Coronary artery (tissue), 2 donors: ENCODE measurements around the gene PACSIN2.

Experiments used
- DNase-seq: peaks from one replicate; pipeline ENCODE4 v3.0.0-alpha.2; 2017; ENCODE audit warnings: low spot score
- H3K27ac ChIP-seq, 2 donors: fragments of 200-600 bp; sonication (generic); one replicate each; pipeline ENCODE4 v1.5.1; 2016 to 2019
- H3K4me3 ChIP-seq: fragments of 200-600 bp; sonication (generic); 2 replicates; pipeline ENCODE4 v1.5.1; 2016; ENCODE audit warnings: mild to moderate bottlenecking, moderate library complexity
- CTCF ChIP-seq: fragments of 200-600 bp; sonication (generic); IDR thresholded peaks from one replicate; pipeline ENCODE4 v1.5.1; 2019; ENCODE audit warnings: antibody characterized with exemption

The PACSIN2 gene

GRCh38 chr22:43014869-43015676 is at the start of gene PACSIN2:
TSS of gene PACSIN2 (minus strand) at chr22:43015149. CDS start at chr22:42912080, 103,069 bp downstream.
- DNase-seq: peak; percentile 99
- Histone ChIP-seq H3K27ac (peak within 1 kb of the TSS; percentile 21 to 93), H3K4me3 (peak within 1 kb of the TSS; percentile 86)
- no peak for TF ChIP-seq CTCF

GRCh38 chr22:43060183-43060582 is 45.2 kb upstream of the PACSIN2 start:
- DNase-seq: no peak
- TF ChIP-seq CTCF: no peak
- no peak overlapping the region for H3K4me3 ChIP-seq
- no peak overlapping the region for H3K27ac ChIP-seq

- H3K4me3 ChIP-seq: no peak overlapping the region
- no peak for DNase-seq
- no peak for TF ChIP-seq CTCF
Observed at GRCh38 chr22:43057641-43058040, 42.7 kb upstream of the PACSIN2 start.

GRCh38 chr22:43053176-43053575 is 38.2 kb upstream of the PACSIN2 start:
- Histone ChIP-seq H3K4me3 (no peak overlapping the region), H3K27ac (no peak overlapping the region)
- no peak for DNase-seq
- TF ChIP-seq CTCF: no peak

More at GRCh38 chr22:43057641-43058040, 42.7 kb upstream of the PACSIN2 start:
- H3K27ac ChIP-seq: no peak overlapping the region

GRCh38 chr22:43050995-43051394 is 36.0 kb upstream of the PACSIN2 start:
- TF ChIP-seq CTCF: no peak
- no peak for DNase-seq
- no peak overlapping the region for H3K27ac ChIP-seq
- H3K4me3 ChIP-seq: no peak overlapping the region

GRCh38 chr22:43047605-43048004 is 32.7 kb upstream of the PACSIN2 start:
- no peak overlapping the region for H3K4me3 ChIP-seq
- no peak overlapping the region for H3K27ac ChIP-seq
- no peak for TF ChIP-seq CTCF
- no peak for DNase-seq

GRCh38 chr22:43044290-43044712 is 29.4 kb upstream of the PACSIN2 start:
- no peak for TF ChIP-seq CTCF
- no peak overlapping the region for H3K27ac ChIP-seq
- DNase-seq: no peak
- no peak overlapping the region for H3K4me3 ChIP-seq
